ENCODE measurements around the gene ALKBH7.

DNA sequence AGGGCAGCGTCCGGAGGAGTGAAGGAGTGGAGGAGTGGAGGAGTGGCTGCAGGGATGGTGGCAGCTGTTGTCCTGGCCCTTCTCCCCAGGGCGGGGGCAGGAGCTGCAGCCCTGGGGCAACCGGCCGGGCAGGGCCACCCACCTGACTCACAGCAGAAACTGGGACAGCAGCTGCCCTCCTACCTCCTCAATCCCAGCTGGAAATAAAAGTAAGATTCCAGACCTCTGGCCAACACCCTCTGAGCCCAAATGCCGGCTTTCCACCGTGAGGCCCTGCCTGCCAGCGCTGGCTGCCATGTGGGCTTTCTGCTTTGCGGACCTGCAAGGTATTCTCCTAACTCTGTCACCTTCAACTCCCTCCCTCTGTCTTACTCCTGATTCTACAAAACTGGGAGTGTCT lies 14.6 kb upstream of the ALKBH7 start:
- TF ChIP-seq, protein P1, sequence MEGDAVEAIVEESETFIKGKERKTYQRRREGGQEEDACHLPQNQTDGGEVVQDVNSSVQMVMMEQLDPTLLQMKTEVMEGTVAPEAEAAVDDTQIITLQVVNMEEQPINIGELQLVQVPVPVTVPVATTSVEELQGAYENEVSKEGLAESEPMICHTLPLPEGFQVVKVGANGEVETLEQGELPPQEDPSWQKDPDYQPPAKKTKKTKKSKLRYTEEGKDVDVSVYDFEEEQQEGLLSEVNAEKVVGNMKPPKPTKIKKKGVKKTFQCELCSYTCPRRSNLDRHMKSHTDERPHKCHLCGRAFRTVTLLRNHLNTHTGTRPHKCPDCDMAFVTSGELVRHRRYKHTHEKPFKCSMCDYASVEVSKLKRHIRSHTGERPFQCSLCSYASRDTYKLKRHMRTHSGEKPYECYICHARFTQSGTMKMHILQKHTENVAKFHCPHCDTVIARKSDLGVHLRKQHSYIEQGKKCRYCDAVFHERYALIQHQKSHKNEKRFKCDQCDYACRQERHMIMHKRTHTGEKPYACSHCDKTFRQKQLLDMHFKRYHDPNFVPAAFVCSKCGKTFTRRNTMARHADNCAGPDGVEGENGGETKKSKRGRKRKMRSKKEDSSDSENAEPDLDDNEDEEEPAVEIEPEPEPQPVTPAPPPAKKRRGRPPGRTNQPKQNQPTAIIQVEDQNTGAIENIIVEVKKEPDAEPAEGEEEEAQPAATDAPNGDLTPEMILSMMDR (optimal IDR thresholded peaks at IDR 0.05 in 1 of 3, IDR thresholded peaks at IDR 0.05 in 1 of 3, conservative IDR thresholded peaks at IDR 0.05 in 1 of 3; ENCODE audit: extremely low read depth in 1 of 3, insufficient read depth in 2 of 3, low read length in 3 of 3), result no peak
- TF ChIP-seq EZH2 (IDR thresholded peaks at IDR 0.05; ENCODE audit: low read length), result no peak

Data from keratinocyte (primary cell).